Subcutaneous abdominal adipose tissue (tissue), 5 donors: ENCODE measurements around the gene NOP9.
A peak's percentile ranks its signal among the peaks of the same experiment; 100 is the strongest.

Experiments used
- H3K27ac ChIP-seq: one replicate; pipeline ENCODE4 v1.7.0; 2013; ENCODE audit warnings: low read depth, mild to moderate bottlenecking, inconsistent platforms, low read length, moderate library complexity
- H3K27me3 ChIP-seq, 5 donors: one replicate each; pipeline ENCODE4 v1.7.0; 2013; ENCODE audit warnings: low read length in 5 of 5, inconsistent platforms in 1 of 5; ENCODE audit not compliant: control insufficient read depth in 5 of 5, insufficient read depth in 4 of 5
- H3K36me3 ChIP-seq, 5 donors: one replicate each; pipeline ENCODE4 v1.7.0; 2013; ENCODE audit warnings: low read length in 5 of 5; ENCODE audit not compliant: control insufficient read depth in 5 of 5, insufficient read depth in 5 of 5
- H3K4me1 ChIP-seq, 5 donors: one replicate each; pipeline ENCODE4 v1.7.0; 2013; ENCODE audit warnings: low read length in 5 of 5, mild to moderate bottlenecking in 3 of 5, moderate library complexity in 1 of 5; ENCODE audit not compliant: control insufficient read depth in 5 of 5, insufficient read depth in 5 of 5
- H3K4me3 ChIP-seq, 5 donors: one replicate each; pipeline ENCODE4 v1.7.0; 2013; ENCODE audit warnings: low read length in 5 of 5, low read depth in 1 of 5
- H3K9ac ChIP-seq, 5 donors: one replicate each; pipeline ENCODE4 v1.7.0; 2013; ENCODE audit warnings: low read length in 5 of 5, mild to moderate bottlenecking in 4 of 5, moderate library complexity in 3 of 5
- H3K9me3 ChIP-seq, 5 donors: one replicate each; pipeline ENCODE4 v1.7.0; 2013; ENCODE audit warnings: low read length in 5 of 5; ENCODE audit not compliant: control insufficient read depth in 5 of 5
- donor health status: healthy.
- donor health status: healthy.
- donor health status: healthy.
- donor health status: healthy.
- donor health status: healthy.

Gene NOP9

GRCh38 chr14:24281636-24282035 is 18.0 kb upstream of the NOP9 start:
- Histone ChIP-seq H3K36me3 (no peaks in the 10 kb centered on the region), H3K27me3 (no peaks in the 10 kb centered on the region), H3K4me1 (peaks cover 3 to 72% (median 64%) of the 10 kb centered on the region in 5 donors), H3K4me3 (no peak overlapping the region), H3K9ac (no peak overlapping the region), H3K27ac (peak overlapping the region; percentile 26), H3K9me3 (no peaks in the 10 kb centered on the region)

GRCh38 chr14:24282736-24283135 is 16.9 kb upstream of the NOP9 start:
- H3K4me1 ChIP-seq = peaks cover 3 to 63% (median 53%) of the 10 kb centered on the region in 5 donors
- no peaks in the 10 kb centered on the region for H3K27me3 ChIP-seq
- H3K27ac ChIP-seq = no peak overlapping the region

GRCh38 chr14:24283796-24284460 is 15.7 kb upstream of the NOP9 start:
- Histone ChIP-seq H3K27ac (no peak overlapping the region), H3K9ac (no peak overlapping the region), H3K9me3 (no peaks in the 10 kb centered on the region), H3K4me1 (peaks cover 3 to 51% (median 41%) of the 10 kb centered on the region in 5 donors), H3K36me3 (no peaks in the 10 kb centered on the region), H3K4me3 (no peak overlapping the region), H3K27me3 (no peaks in the 10 kb centered on the region)

More at GRCh38 chr14:24282736-24283135, 16.9 kb upstream of the NOP9 start:
- H3K36me3 ChIP-seq = no peaks in the 10 kb centered on the region
- H3K9me3 ChIP-seq = no peaks in the 10 kb centered on the region
- H3K9ac ChIP-seq = no peak overlapping the region
- no peak overlapping the region for H3K4me3 ChIP-seq

GRCh38 chr14:24284501-24285035 is 15.1 kb upstream of the NOP9 start:
- H3K27ac ChIP-seq = no peak overlapping the region
- H3K36me3 ChIP-seq = peaks cover 0 to 4% (median 3%) of the 10 kb centered on the region in 5 donors
- no peak overlapping the region for H3K4me3 ChIP-seq
- peaks cover 3 to 44% (median 34%) of the 10 kb centered on the region in 5 donors for H3K4me1 ChIP-seq
- no peak overlapping the region for H3K9ac ChIP-seq
- H3K9me3 ChIP-seq = no peaks in the 10 kb centered on the region
- H3K27me3 ChIP-seq = no peaks in the 10 kb centered on the region

- no peak overlapping the region for H3K4me3 ChIP-seq
- no peak overlapping the region for H3K9ac ChIP-seq
- H3K27me3 ChIP-seq = no peaks in the 10 kb centered on the region
- H3K36me3 ChIP-seq = peaks cover 0 to 12% (median 11%) of the 10 kb centered on the region in 5 donors
- H3K4me1 ChIP-seq = peaks cover 3 to 37% (median 30%) of the 10 kb centered on the region in 5 donors
- H3K9me3 ChIP-seq = no peaks in the 10 kb centered on the region
- no peak overlapping the region for H3K27ac ChIP-seq
Measured at GRCh38 chr14:24285351-24285750, 14.3 kb upstream of the NOP9 start.

- Histone ChIP-seq H3K4me3 (no peak overlapping the region), H3K4me1 (peaks cover 0 to 24% (median 21%) of the 10 kb centered on the region in 5 donors), H3K27me3 (no peaks in the 10 kb centered on the region), H3K9ac (no peak overlapping the region), H3K9me3 (no peaks in the 10 kb centered on the region), H3K36me3 (peaks cover 0 to 28% (median 28%) of the 10 kb centered on the region in 5 donors), H3K27ac (no peak overlapping the region)
Measured at GRCh38 chr14:24286996-24287395, 12.7 kb upstream of the NOP9 start.

GRCh38 chr14:24289649-24290280 is 9.9 kb upstream of the NOP9 start:
- Histone ChIP-seq H3K9me3 (no peaks in the 10 kb centered on the region), H3K4me3 (no peak overlapping the region), H3K9ac (no peak overlapping the region), H3K27ac (no peak overlapping the region), H3K4me1 (peaks cover 0 to 5% (median 1%) of the 10 kb centered on the region in 5 donors), H3K27me3 (no peaks in the 10 kb centered on the region), H3K36me3 (peaks cover 0 to 39% (median 36%) of the 10 kb centered on the region in 5 donors)

GRCh38 chr14:24290746-24291145 is 8.9 kb upstream of the NOP9 start:
- peaks cover 0 to 45% (median 42%) of the 10 kb centered on the region in 5 donors for H3K36me3 ChIP-seq
- H3K27me3 ChIP-seq = no peaks in the 10 kb centered on the region
- H3K27ac ChIP-seq = no peak overlapping the region
- no peaks in the 10 kb centered on the region for H3K9me3 ChIP-seq
- H3K4me1 ChIP-seq = no peaks in the 10 kb centered on the region
- no peak overlapping the region for H3K4me3 ChIP-seq
- H3K9ac ChIP-seq = no peak overlapping the region

GRCh38 chr14:24291446-24292117 is 8.1 kb upstream of the NOP9 start:
- H3K9me3 ChIP-seq = no peaks in the 10 kb centered on the region
- H3K4me3 ChIP-seq = no peak overlapping the region
- H3K27ac ChIP-seq = no peak overlapping the region
- H3K27me3 ChIP-seq = no peaks in the 10 kb centered on the region
- H3K4me1 ChIP-seq = peaks cover under 1 to 3% (median 3%) of the 10 kb centered on the region in 5 donors
- H3K36me3 ChIP-seq = peaks cover 0 to 53% (median 49%) of the 10 kb centered on the region in 5 donors
- H3K9ac ChIP-seq = no peak overlapping the region
